Spleen (tissue), 11 donors: ENCODE data around the gene MCTP1. TPM values are rescaled to one million over a fixed set of nuclear protein-coding genes. Genes with fewer than 3 reads are reported as not detected.

Experiments
- DNase-seq: peaks from one replicate; pipeline ENCODE4 v3.0.0-alpha.2; 2020
- H3K27ac ChIP-seq, 8 donors: fragments of 200-600 bp; sonication (generic) in 7 of 8; 1 replicate in 4 of 8; 2 replicates in 4 of 8; pipeline versions ENCODE4 v1.5.0 to v1.8.0; 2016 to 2021; ENCODE audit warnings: inconsistent platforms in 4 of 8, mild to moderate bottlenecking in 4 of 8, moderate library complexity in 1 of 8
- H3K27me3 ChIP-seq, 7 donors: fragments of 200-600 bp; sonication (generic) in 6 of 7; replicated peaks in 1 of 7; 1 replicate in 4 of 7; 2 replicates in 3 of 7; pipeline versions ENCODE4 v1.5.0 to v1.8.0; 2016 to 2021; ENCODE audit warnings: inconsistent platforms in 3 of 7, mild to moderate bottlenecking in 1 of 7
- H3K36me3 ChIP-seq, 6 donors: fragments of 200-600 bp; sonication (generic) in 5 of 6; 1 replicate in 4 of 6; 2 replicates in 2 of 6; pipeline versions ENCODE4 v1.5.0 to v1.8.0; 2016 to 2021; ENCODE audit warnings: inconsistent platforms in 2 of 6
- H3K4me1 ChIP-seq, 6 donors: fragments of 200-600 bp; sonication (generic) in 5 of 6; 1 replicate in 3 of 6; 2 replicates in 3 of 6; pipeline versions ENCODE4 v1.5.0 to v1.8.0; 2016 to 2021; ENCODE audit warnings: inconsistent platforms in 3 of 6
- H3K4me3 ChIP-seq, 8 donors: fragments of 200-600 bp; sonication (generic) in 7 of 8; 1 replicate in 4 of 8; 2 replicates in 4 of 8; pipeline versions ENCODE4 v1.5.0 to v1.8.0; 2016 to 2021; ENCODE audit warnings: inconsistent platforms in 4 of 8, mild to moderate bottlenecking in 4 of 8, moderate library complexity in 2 of 8
- H3K9me3 ChIP-seq, 8 donors: fragments of 200-600 bp; sonication (generic) in 7 of 8; 1 replicate in 4 of 8; 2 replicates in 4 of 8; pipeline versions ENCODE4 v1.5.0 to v1.8.0; 2016 to 2021; ENCODE audit warnings: inconsistent platforms in 4 of 8
- POLR2A ChIP-seq, 3 donors: fragments of 450-650 bp; IDR thresholded peaks; one replicate each; pipeline ENCODE4 v1.5.1; 2017; ENCODE audit warnings: antibody characterized with exemption in 3 of 3, mild to moderate bottlenecking in 1 of 3
- POLR2AphosphoS5 ChIP-seq, 3 donors: sonication (generic); formaldehyde crosslinking; IDR thresholded peaks; one replicate each; pipeline ENCODE4 v1.5.1; 2017; ENCODE audit warnings: antibody characterized with exemption in 3 of 3
- WGBS, 5 donors: extraction: QIAGEN DNeasy Blood & Tissue Kit in 3 of 5; methylation state at CpG; one replicate each; pipeline versions ENCODE4 v1.1.5 to v1.1.7; 2013 to 2018; 5-methylcytosine and 5-hydroxymethylcytosine counted together
- intact Hi-C: fragments of 100-400 bp; cut with DNase I; formaldehyde crosslinking; loops from one replicate; pipeline ENCODE4 v1.15.0; 2023; ENCODE audit warnings: low total_unique reads
- polyA plus RNA-seq, 3 donors: library from polyadenylated mRNA; stranded (reverse); fragments of 200-250 nt; gene quantifications; one replicate each; pipeline ENCODE4 v1.2.1, GENCODE V29; 2013
- total RNA-seq, 7 donors: library from RNA; depleted of rRNA in 3 of 7; stranded (reverse); fragments of >200 nt in 3 of 7; fragmentation: NEBNext Ultra II Directional in 4 of 7; extraction: Animal tissue kit (Norgen Biotek cat#: 25700) in 4 of 7; gene quantifications; one replicate each; pipeline versions ENCODE4 v1.1.0 to v1.2.1, GENCODE V29; 2016 to 2021
- TF ChIP-seq, protein P1 (sequence below), 11 experiments: fragments of 200-600 bp in 7 of 11; fragments of 450-650 bp in 4 of 11; sonication (generic) in 4 of 11; IDR thresholded peaks in 8 of 11; conservative IDR thresholded peaks in 3 of 11; 1 replicate in 7 of 11; 2 replicates in 4 of 11; pipeline versions ENCODE4 v1.4.0 to v1.8.0; 2016 to 2021; ENCODE audit warnings: antibody characterized with exemption in 11 of 11, inconsistent platforms in 4 of 11, mild to moderate bottlenecking in 1 of 11
- donor health status: healthy with polysubstance abuse.
- donor health status: DM: no; HTN: no; CAD: no; lungs with moderate emphysema.
- donor health status: DM: no; HTN: no; CAD: no.
- donor health status: Bipolar disorder and iron deficiency.
- donor health status: healthy.
- donor health status: DM: no; HTN: no; CAD: no.
- donor health status: DM: yes; HTN: yes; CAD: no.

Gene MCTP1
- total and polyA plus RNA-seq, 10 donors = 1.2 to 57.2 (median 29.4) TPM

GRCh38 chr5:95177456-95177855 is 107.4 kb downstream of the MCTP1 start:
- Histone ChIP-seq H3K27ac (no peak overlapping the region), H3K27me3 (no peaks in the 10 kb centered on the region), H3K36me3 (no peaks in the 10 kb centered on the region), H3K9me3 (no peaks in the 10 kb centered on the region), H3K4me1 (no peaks in the 10 kb centered on the region), H3K4me3 (no peak overlapping the region)
- WGBS, 5 donors = 72 to 95% (median 86%) methylated on average over 4 of the region's 4 CpGs
- DNase-seq = no peak
- TF ChIP-seq, protein P1, sequence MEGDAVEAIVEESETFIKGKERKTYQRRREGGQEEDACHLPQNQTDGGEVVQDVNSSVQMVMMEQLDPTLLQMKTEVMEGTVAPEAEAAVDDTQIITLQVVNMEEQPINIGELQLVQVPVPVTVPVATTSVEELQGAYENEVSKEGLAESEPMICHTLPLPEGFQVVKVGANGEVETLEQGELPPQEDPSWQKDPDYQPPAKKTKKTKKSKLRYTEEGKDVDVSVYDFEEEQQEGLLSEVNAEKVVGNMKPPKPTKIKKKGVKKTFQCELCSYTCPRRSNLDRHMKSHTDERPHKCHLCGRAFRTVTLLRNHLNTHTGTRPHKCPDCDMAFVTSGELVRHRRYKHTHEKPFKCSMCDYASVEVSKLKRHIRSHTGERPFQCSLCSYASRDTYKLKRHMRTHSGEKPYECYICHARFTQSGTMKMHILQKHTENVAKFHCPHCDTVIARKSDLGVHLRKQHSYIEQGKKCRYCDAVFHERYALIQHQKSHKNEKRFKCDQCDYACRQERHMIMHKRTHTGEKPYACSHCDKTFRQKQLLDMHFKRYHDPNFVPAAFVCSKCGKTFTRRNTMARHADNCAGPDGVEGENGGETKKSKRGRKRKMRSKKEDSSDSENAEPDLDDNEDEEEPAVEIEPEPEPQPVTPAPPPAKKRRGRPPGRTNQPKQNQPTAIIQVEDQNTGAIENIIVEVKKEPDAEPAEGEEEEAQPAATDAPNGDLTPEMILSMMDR (IDR thresholded peaks at IDR 0.05 in 8 of 11, conservative IDR thresholded peaks at IDR 0.05 in 3 of 11) = no peak
- no peak for TF ChIP-seq POLR2AphosphoS5 (IDR thresholded peaks at IDR 0.05)
- TF ChIP-seq POLR2A (IDR thresholded peaks at IDR 0.05) = no peak
- intact Hi-C loops = no loop called here

DNA sequence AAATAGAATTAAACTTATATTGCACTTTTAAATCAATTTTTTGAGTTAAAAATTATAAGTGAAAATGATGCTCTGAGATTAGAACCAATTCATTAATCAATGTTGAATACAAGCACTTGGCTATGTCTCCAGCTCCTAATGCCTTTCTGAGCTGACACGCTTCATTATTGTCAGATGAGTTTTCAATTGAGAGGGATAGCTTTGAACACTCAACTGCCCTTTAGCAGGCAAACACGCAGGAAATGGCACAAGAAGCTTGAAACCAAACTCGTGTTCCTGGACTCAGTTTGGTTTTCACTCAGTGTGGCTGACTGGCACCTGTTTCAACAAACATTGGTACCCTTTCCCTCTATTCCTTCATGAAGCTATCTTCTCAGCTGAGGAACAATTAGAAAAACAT is 109.8 kb downstream of the MCTP1 start:
- no peaks in the 10 kb centered on the region for H3K4me1 ChIP-seq
- DNase-seq = no peak
- peaks cover 0 to 11% (median 3%) of the 10 kb centered on the region in 8 donors for H3K9me3 ChIP-seq
- intact Hi-C loops = no loop called here
- H3K36me3 ChIP-seq = no peaks in the 10 kb centered on the region
- no peaks in the 10 kb centered on the region for H3K27me3 ChIP-seq
- H3K4me3 ChIP-seq = no peak overlapping the region
- 50 to 61% (median 53%) methylated on average over 3 of the region's 3 CpGs for WGBS, 5 donors
- H3K27ac ChIP-seq = no peak overlapping the region
- TF ChIP-seq POLR2A (IDR thresholded peaks at IDR 0.05) (no peak), POLR2AphosphoS5 (IDR thresholded peaks at IDR 0.05) (no peak)
- TF ChIP-seq, protein P1 (IDR thresholded peaks at IDR 0.05 in 8 of 11, conservative IDR thresholded peaks at IDR 0.05 in 3 of 11) = no peak

- TF ChIP-seq, protein P1 (IDR thresholded peaks at IDR 0.05 in 8 of 11, conservative IDR thresholded peaks at IDR 0.05 in 3 of 11) = no peak
- TF ChIP-seq POLR2AphosphoS5 (IDR thresholded peaks at IDR 0.05) (no peak), POLR2A (IDR thresholded peaks at IDR 0.05) (no peak)
- no peaks in the 10 kb centered on the region for H3K4me1 ChIP-seq
- H3K36me3 ChIP-seq = no peaks in the 10 kb centered on the region
- no peak overlapping the region for H3K4me3 ChIP-seq
- peaks cover 0 to 13% (median 3%) of the 10 kb centered on the region in 8 donors for H3K9me3 ChIP-seq
- no peaks in the 10 kb centered on the region for H3K27me3 ChIP-seq
- H3K27ac ChIP-seq = no peak overlapping the region
- intact Hi-C loops = no loop called here
- no peak for DNase-seq
Measured at GRCh38 chr5:95172659-95173058, 112.2 kb downstream of the MCTP1 start.

GRCh38 chr5:95164861-95165260 is 120.0 kb downstream of the MCTP1 start:
- peaks cover 0 to 15% (median 0%) of the 10 kb centered on the region in 6 donors for H3K4me1 ChIP-seq
- no peak overlapping the region for H3K27ac ChIP-seq
- peaks cover 0 to 4% (median 0%) of the 10 kb centered on the region in 8 donors for H3K9me3 ChIP-seq
- intact Hi-C loops = no loop called here
- TF ChIP-seq POLR2AphosphoS5 (IDR thresholded peaks at IDR 0.05) (no peak), POLR2A (IDR thresholded peaks at IDR 0.05) (no peak)
- TF ChIP-seq, protein P1 (IDR thresholded peaks at IDR 0.05 in 8 of 11, conservative IDR thresholded peaks at IDR 0.05 in 3 of 11) = no peak
- H3K27me3 ChIP-seq = no peaks in the 10 kb centered on the region
- H3K36me3 ChIP-seq = no peaks in the 10 kb centered on the region
- no peak overlapping the region for H3K4me3 ChIP-seq
- no peak for DNase-seq
- 89 to 98% (median 93%) methylated on average over 2 of the region's 2 CpGs for WGBS, 5 donors
